Lower leg skin (tissue), 4 donors: ENCODE measurements around the gene CLDN14. TPM values are rescaled to one million over a fixed set of nuclear protein-coding genes. Genes with fewer than 3 reads are reported as not detected.

Source experiments
- DNase-seq, 2 donors: peaks; one replicate each; pipeline ENCODE4 v3.0.0-alpha.2; 2019; ENCODE audit warnings: low spot score in 2 of 2
- H3K4me3 ChIP-seq: fragments of 200-600 bp; sonication (generic); 2 replicates; pipeline ENCODE4 v1.5.1; 2017; ENCODE audit warnings: mild to moderate bottlenecking, low read depth; ENCODE audit not compliant: poor library complexity, severe bottlenecking
- POLR2A ChIP-seq, 2 donors: fragments of 450-650 bp; IDR thresholded peaks; one replicate each; pipeline ENCODE4 v1.6.1; 2016 to 2017; ENCODE audit warnings: antibody characterized with exemption in 2 of 2, mild to moderate bottlenecking in 1 of 2, moderate library complexity in 1 of 2
- WGBS, 2 donors: methylation state at CpG; one replicate each; pipeline ENCODE4 v1.1.5; 2018; 5-methylcytosine and 5-hydroxymethylcytosine counted together
- intact Hi-C: fragments of 100-400 bp; cut with DNase I; formaldehyde crosslinking; loops from one replicate; pipeline ENCODE4 v1.15.0; 2023; ENCODE audit warnings: low total_unique reads
- total RNA-seq, 4 donors: library from RNA; depleted of rRNA; stranded (reverse); fragments of >200 nt; gene quantifications; one replicate each; pipeline ENCODE4 v1.1.0, GENCODE V29; 2016
- TF ChIP-seq, protein P1 (sequence below), 3 donors: fragments of 450-650 bp; IDR thresholded peaks; one replicate each; pipeline ENCODE4 v1.5.1; 2016; ENCODE audit warnings: antibody characterized with exemption in 3 of 3, mild to moderate bottlenecking in 3 of 3, moderate library complexity in 2 of 3

CLDN14 gene
- total RNA-seq, 4 donors from 2014 or later: 0.13 TPM; not detected in 3

DNA sequence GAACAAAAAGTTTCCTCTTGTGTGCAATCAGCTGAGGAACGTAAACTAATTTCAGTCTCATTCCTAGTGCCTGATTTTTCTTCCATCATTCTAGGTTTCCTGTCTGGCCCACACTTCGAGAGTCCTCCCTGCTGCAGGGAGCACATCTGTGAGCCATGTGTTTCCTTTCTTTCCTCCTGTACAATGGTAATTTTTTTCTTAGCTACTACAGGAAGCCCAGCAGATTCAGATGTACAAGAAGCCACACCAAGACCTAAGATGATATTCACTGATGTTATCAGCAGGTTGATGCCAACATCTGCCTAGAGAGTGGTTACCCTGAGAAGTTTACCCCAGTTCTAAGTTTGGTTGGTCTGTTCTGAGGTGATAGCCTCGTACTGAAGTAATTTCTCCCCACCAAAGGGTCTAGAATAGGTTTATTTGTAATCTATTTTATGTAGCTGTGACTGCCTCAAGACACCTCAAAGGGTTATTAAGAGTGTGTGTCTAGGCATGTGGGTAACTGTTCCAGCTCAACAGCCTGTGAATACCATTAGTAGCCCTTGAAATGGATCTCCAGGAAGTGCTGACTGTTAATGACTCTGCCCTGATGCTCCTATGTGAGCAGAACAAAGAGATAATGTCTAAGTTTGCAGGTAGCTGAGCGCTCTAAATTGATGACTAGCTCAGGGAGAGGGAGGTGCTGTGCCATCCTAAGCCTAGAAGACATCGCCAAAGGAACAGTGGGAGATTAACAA, 31.7 kb upstream of the CLDN14 start:
- DNase-seq: no peak
- no peak for TF ChIP-seq POLR2A (IDR thresholded peaks at IDR 0.05)
- TF ChIP-seq, protein P1, sequence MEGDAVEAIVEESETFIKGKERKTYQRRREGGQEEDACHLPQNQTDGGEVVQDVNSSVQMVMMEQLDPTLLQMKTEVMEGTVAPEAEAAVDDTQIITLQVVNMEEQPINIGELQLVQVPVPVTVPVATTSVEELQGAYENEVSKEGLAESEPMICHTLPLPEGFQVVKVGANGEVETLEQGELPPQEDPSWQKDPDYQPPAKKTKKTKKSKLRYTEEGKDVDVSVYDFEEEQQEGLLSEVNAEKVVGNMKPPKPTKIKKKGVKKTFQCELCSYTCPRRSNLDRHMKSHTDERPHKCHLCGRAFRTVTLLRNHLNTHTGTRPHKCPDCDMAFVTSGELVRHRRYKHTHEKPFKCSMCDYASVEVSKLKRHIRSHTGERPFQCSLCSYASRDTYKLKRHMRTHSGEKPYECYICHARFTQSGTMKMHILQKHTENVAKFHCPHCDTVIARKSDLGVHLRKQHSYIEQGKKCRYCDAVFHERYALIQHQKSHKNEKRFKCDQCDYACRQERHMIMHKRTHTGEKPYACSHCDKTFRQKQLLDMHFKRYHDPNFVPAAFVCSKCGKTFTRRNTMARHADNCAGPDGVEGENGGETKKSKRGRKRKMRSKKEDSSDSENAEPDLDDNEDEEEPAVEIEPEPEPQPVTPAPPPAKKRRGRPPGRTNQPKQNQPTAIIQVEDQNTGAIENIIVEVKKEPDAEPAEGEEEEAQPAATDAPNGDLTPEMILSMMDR (IDR thresholded peaks at IDR 0.05): no peak
- 65% methylated on average over 5 of the region's 5 CpGs for WGBS, 2 donors
- intact Hi-C loops: no loop called here
- H3K4me3 ChIP-seq: no peak overlapping the region

DNA sequence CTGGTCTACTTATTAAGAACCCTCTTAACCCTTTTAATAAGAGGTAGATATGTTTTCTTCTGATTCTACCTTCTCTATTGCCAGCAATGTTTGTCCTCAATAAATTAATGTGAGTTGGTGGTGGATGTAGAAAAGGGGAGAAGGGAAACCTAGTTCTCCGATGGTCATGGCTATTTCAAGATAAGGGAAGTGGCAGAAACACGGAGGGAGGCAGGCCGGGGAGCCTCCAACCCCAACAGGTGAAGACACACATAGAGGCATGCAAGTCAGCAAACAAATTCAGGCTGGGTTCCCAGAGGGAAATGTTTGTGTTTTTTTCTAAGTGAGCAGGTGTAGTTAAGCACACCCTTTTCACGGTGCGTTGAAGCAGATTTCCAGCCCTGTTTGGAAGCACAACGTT, 31.0 kb upstream of the CLDN14 start:
- DNase-seq: no peak
- intact Hi-C loops: no loop called here
- WGBS, 2 donors: 52 to 58% methylated on average over 6 of the region's 6 CpGs
- no peak for TF ChIP-seq POLR2A (IDR thresholded peaks at IDR 0.05)
- TF ChIP-seq, protein P1 (IDR thresholded peaks at IDR 0.05): no peak
- H3K4me3 ChIP-seq: no peak overlapping the region

DNA sequence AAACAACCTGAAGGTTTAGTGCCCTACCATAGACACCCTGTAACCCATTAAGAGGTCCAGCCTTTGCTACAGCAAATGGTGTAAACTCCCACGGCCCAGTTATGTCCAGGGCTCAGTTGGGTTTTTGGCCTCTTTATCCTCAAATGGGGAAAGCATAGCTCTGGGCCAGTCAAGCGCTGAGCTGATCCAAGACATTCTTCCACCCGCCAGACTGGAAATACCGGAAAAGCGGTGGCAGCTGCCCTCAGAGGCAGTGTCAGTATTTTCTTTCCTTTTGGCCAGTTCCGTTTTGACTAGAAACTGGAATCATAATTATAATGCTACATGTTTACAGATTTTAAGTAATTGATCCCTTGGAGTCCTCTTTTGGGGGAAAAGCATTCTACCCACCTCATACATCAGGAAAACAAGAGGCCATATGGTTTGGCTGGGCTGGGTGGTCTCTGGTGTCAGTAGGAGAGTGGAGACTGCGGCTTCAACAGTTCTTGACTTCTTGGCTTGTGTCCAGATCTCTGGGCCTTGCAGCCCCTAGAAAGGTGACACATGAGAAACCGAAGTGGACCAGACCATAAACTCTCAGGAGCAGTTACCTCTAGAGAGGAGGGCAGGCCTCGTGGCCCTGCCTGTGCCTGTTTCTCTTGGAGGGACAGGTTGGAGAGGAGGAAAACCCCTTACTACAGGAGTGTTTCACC, 30.2 kb upstream of the CLDN14 start:
- peak in 1 of 2 donors; percentile 21 for DNase-seq
- TF ChIP-seq, protein P1 (IDR thresholded peaks at IDR 0.05): no peak
- no peak for TF ChIP-seq POLR2A (IDR thresholded peaks at IDR 0.05)
- no peak overlapping the region for H3K4me3 ChIP-seq
- intact Hi-C loops: loop anchor here (10.0 kb wide), 1 partner anchor 505 kb away; no protein-coding TSS in a partner anchor
- WGBS, 2 donors: 54 to 59% methylated on average over 9 of the region's 9 CpGs

DNA sequence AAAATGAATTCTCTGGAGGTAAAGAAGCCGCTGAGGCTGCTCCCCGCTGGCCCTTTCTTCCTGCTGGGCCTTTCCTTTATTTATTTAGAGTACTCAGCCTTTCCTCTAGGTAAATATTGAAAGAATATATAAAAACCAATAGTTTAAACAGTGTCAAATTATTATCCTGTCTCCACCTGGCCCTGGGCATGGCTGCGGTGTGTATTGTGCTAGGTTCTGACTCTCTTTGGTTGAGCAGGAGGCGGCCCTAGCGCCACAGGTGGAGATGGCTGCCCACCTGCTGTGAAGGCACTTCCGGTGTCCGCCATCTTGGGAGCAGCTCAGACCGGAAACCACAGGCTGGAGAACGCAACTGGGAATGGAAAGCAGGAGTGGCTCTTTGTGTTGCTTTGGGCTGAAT, 29.0 kb upstream of the CLDN14 start:
- TF ChIP-seq, protein P1 (IDR thresholded peaks at IDR 0.05): no peak
- TF ChIP-seq POLR2A (IDR thresholded peaks at IDR 0.05): no peak
- no peak for DNase-seq
- WGBS, 2 donors: 96 to 99% methylated on average over 9 of the region's 9 CpGs
- H3K4me3 ChIP-seq: no peak overlapping the region
- intact Hi-C loops: loop anchor here (10.0 kb wide), 1 partner anchor 506 kb away; no protein-coding TSS in a partner anchor

DNA sequence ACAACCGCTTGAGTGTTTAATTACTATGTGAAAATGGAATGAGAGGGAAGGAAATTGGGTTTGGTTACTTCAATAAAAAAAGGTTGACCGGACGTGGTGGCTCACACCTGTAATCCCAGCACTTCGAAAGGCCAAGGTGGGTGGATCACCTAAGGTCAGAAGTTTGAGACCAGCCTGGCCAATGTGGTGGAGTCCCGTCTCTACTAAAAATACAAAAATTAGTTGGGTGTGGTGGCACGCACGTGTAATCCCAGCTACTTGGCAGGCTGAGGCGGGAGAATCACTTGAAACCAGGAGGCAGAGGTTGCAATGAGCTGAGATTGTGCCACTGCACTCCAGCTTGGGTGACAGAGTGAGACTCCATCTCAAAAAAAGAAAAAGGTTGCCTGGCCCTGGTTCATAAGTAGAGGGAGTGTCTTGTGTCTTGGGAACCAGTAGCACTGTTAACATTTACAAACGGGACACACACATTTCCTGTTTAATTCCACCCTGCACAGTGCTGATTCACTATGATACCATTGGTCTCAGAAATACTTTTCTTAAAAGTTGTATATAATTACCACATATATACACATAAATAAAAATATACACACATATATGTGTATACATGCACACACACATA, 27.6 kb upstream of the CLDN14 start:
- DNase-seq: no peak
- intact Hi-C loops: loop anchor here (10.0 kb wide), 1 partner anchor 507 kb away; no protein-coding TSS in a partner anchor
- TF ChIP-seq, protein P1 (IDR thresholded peaks at IDR 0.05): no peak
- TF ChIP-seq POLR2A (IDR thresholded peaks at IDR 0.05): no peak
- 52% methylated on average over 9 of the region's 9 CpGs for WGBS, 2 donors
- H3K4me3 ChIP-seq: no peak overlapping the region
